Fibroblast of skin of left quadriceps (primary cell): ENCODE data around the gene CRYBA2.

Source experiments
- DNase-seq, 2 experiments: peaks; one replicate each; pipeline ENCODE4 v3.0.0-alpha.2; 2013; ENCODE audit warnings: low read depth in 2 of 2

Gene CRYBA2

GRCh38 chr2:218993345-218994315 is at the start of gene CRYBA2:
Gene CRYBA2, minus strand, starts transcription at chr2:218993422. Its CDS starts 246 bp downstream, at chr2:218993176.
- DNase-seq, result no peak

- DNase-seq, result no peak
Measured at GRCh38 chr2:219042750-219043149, 49.5 kb upstream of the CRYBA2 start.

- no peak for DNase-seq
Measured at GRCh38 chr2:219042157-219042556, 48.9 kb upstream of the CRYBA2 start.

GRCh38 chr2:219041252-219041651 is 48.0 kb upstream of the CRYBA2 start, which contains the start of gene CFAP65:
Gene CFAP65, minus strand, starts transcription at chr2:219041516. Its CDS starts 2,468 bp downstream, at chr2:219039048.
- DNase-seq, result peak; percentile 13 to 32

- DNase-seq, result no peak
Measured at GRCh38 chr2:219038600-219038999, 45.4 kb upstream of the CRYBA2 start.

GRCh38 chr2:219037783-219038499 is 44.7 kb upstream of the CRYBA2 start:
- no peak for DNase-seq

- DNase-seq, result no peak
Measured at GRCh38 chr2:219035942-219036341, 42.7 kb upstream of the CRYBA2 start.

GRCh38 chr2:219034823-219035222 is 41.6 kb upstream of the CRYBA2 start:
- no peak for DNase-seq

GRCh38 chr2:219032051-219032745 is 39.0 kb upstream of the CRYBA2 start:
- no peak for DNase-seq

GRCh38 chr2:219031005-219031738 is 38.0 kb upstream of the CRYBA2 start:
- DNase-seq, result no peak

GRCh38 chr2:219030177-219030940 is 37.1 kb upstream of the CRYBA2 start:
- no peak for DNase-seq

- peak; percentile 24 to 28 for DNase-seq
Measured at GRCh38 chr2:219029829-219030165, 36.6 kb upstream of the CRYBA2 start.

GRCh38 chr2:219028996-219029828 is 36.0 kb upstream of the CRYBA2 start:
- DNase-seq, result no peak

- DNase-seq, result no peak
Measured at GRCh38 chr2:219028141-219028540, 34.9 kb upstream of the CRYBA2 start.

- no peak for DNase-seq
Measured at GRCh38 chr2:219027511-219028055, 34.4 kb upstream of the CRYBA2 start.

GRCh38 chr2:219026946-219027345 is 33.7 kb upstream of the CRYBA2 start:
- no peak for DNase-seq

GRCh38 chr2:219025637-219026585 is 32.7 kb upstream of the CRYBA2 start:
- no peak for DNase-seq

- no peak for DNase-seq
Measured at GRCh38 chr2:219024059-219024458, 30.8 kb upstream of the CRYBA2 start.
